OCI-LY7 (cell line): ENCODE data around the gene MRPS22. TPM values are rescaled to one million over a fixed set of nuclear protein-coding genes. Genes with fewer than 3 reads are reported as not detected.

Source experiments
- BruUV-seq: library from RNA; stranded (reverse); fragments of 400-500 nt; replicated peaks from 2 replicates; lab custom pipeline; 2021; lab: Mats Ljungman, UMichigan
- CTCF ChIA-PET: fragments of 300-600 bp; sonication (Branson Sonifier 250); formaldehyde crosslinking; loops from one replicate; lab custom pipeline; 2022; ENCODE audit warnings: antibody characterized with exemption; ENCODE audit not compliant: unreplicated experiment; lab: Charles Lee
- POLR2A ChIA-PET: fragments of 300-600 bp; sonication (Branson Sonifier 250); formaldehyde crosslinking; loops from one replicate; lab custom pipeline; 2022; ENCODE audit warnings: antibody characterized with exemption; lab: Charles Lee
- DNase-seq: peaks from one replicate; pipeline ENCODE4 v3.0.0-alpha.2; 2015; ENCODE audit warnings: low spot score
- H2AFZ ChIP-seq: fragments of 200-600 bp; sonication (generic), shearing (Covaris generic); 2 replicates; pipeline ENCODE4 v1.6.1; 2014; ENCODE audit warnings: mild to moderate bottlenecking, antibody characterized with exemption, low read length, moderate library complexity
- H3K27ac ChIP-seq: fragments of 200-600 bp; sonication (generic); 2 replicates; pipeline ENCODE4 v1.5.1; 2014; ENCODE audit warnings: mixed run types, low read depth, mild to moderate bottlenecking, moderate library complexity, low read length, inconsistent platforms; ENCODE audit not compliant: poor library complexity, severe bottlenecking
- H3K36me3 ChIP-seq: fragments of 200-600 bp; sonication (generic); 2 replicates; pipeline ENCODE4 v1.6.1; 2014; ENCODE audit warnings: mild to moderate bottlenecking, antibody characterized with exemption, low read length, moderate library complexity, mixed read lengths; ENCODE audit not compliant: insufficient read depth
- H3K4me1 ChIP-seq: fragments of 200-600 bp; sonication (generic); 2 replicates; pipeline ENCODE4 v1.5.1; 2014; ENCODE audit warnings: mild to moderate bottlenecking, low read length; ENCODE audit not compliant: insufficient read depth, poor library complexity, severe bottlenecking
- H3K4me2 ChIP-seq: fragments of 200-600 bp; sonication (generic); 2 replicates; pipeline ENCODE4 v1.6.1; 2014; ENCODE audit warnings: mild to moderate bottlenecking, low read length
- H3K4me3 ChIP-seq: fragments of 200-600 bp; sonication (generic); 2 replicates; pipeline ENCODE4 v1.5.1; 2014; ENCODE audit warnings: mild to moderate bottlenecking, low read depth, low read length; ENCODE audit not compliant: poor library complexity, severe bottlenecking
- H3K79me2 ChIP-seq: fragments of 200-600 bp; sonication (generic); 2 replicates; pipeline ENCODE4 v1.6.1; 2016; ENCODE audit warnings: low read depth, mild to moderate bottlenecking, low read length, moderate library complexity, mixed read lengths; ENCODE audit not compliant: insufficient read depth
- H3K9me2 ChIP-seq: fragments of 200-600 bp; sonication (generic); 2 replicates; pipeline ENCODE4 v1.6.1; 2016; ENCODE audit warnings: mild to moderate bottlenecking, low read length, mixed read lengths; ENCODE audit not compliant: insufficient read depth
- H3K9me3 ChIP-seq: fragments of 200-600 bp; sonication (generic); 2 replicates; pipeline ENCODE4 v1.6.1; 2014; ENCODE audit warnings: mild to moderate bottlenecking, mixed run types, low read length, mixed read lengths
- H4K20me1 ChIP-seq: fragments of 200-600 bp; sonication (generic); 2 replicates; pipeline ENCODE4 v1.6.1; 2014; ENCODE audit warnings: mild to moderate bottlenecking, antibody characterized with exemption, low read length, moderate library complexity, mixed read lengths; ENCODE audit not compliant: insufficient read depth
- EZH2phosphoT487 ChIP-seq: fragments of 200-600 bp; sonication (generic); IDR thresholded peaks from 2 replicates; pipeline ENCODE4 v1.6.1; 2018; ENCODE audit warnings: low read depth, borderline replicate concordance, mild to moderate bottlenecking, mixed run types, antibody characterized with exemption, low read length, moderate library complexity, mixed read lengths
- intact Hi-C: fragments of 100-400 bp; cut with micrococcal nuclease; formaldehyde crosslinking; loops from one replicate; pipeline ENCODE4 v1.10.0; 2022; ENCODE audit not compliant: unreplicated experiment
- total RNA-seq, 2 experiments: library from RNA; depleted of rRNA in 1 of 2; stranded (reverse); fragments of >200 nt in 1 of 2; shearing (Covaris generic) in 1 of 2; gene quantifications; 2 replicates each; pipeline ENCODE4 v1.2.3, GENCODE V29; 2014 to 2022
- TF ChIP-seq, protein P1 (sequence below): fragments of 200-600 bp; sonication (generic); conservative IDR thresholded peaks from 2 replicates; pipeline ENCODE4 v1.5.1; 2014; ENCODE audit warnings: mild to moderate bottlenecking, antibody characterized with exemption, low read length, moderate library complexity, mixed read lengths

MRPS22 gene
- total RNA-seq, 2 experiments from 2014 or later = 54.9 to 61.4 TPM

DNA sequence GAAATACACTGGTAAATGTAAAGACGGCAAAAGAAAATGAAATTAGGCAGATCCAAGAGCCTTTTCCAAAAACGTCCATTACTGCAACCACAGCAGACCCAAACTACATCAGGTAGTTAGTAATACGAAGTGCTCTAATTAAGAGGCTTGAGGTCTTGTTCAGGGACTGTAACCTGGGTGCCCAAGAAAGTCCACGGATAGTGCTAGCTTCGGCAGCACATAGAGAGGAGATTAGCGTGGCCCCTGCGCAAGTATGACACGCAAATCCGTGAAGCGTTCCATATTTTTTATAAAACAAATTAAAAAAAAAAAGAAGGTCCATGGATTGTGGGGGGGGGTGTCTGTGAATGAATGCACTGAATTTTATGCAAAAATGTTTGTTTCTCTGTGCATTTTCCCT is 44.3 kb downstream of the MRPS22 start:
- Histone ChIP-seq H3K4me3 (peak overlapping the region; percentile 98), H3K4me2 (peak overlapping the region; percentile 99), H3K9me2 (no peaks in the 10 kb centered on the region), H3K9me3 (no peaks in the 10 kb centered on the region), H3K27ac (no peak overlapping the region), H2AFZ (no peak overlapping the region), H3K79me2 (peaks cover 60% of the 10 kb centered on the region), H3K36me3 (peaks cover 4% of the 10 kb centered on the region; the same call in 1 of the 2 replicates), H3K4me1 (peaks cover 25% of the 10 kb centered on the region), H4K20me1 (peaks cover 9% of the 10 kb centered on the region; the same call in 1 of the 2 replicates)
- ChIA-PET CTCF (no interaction called here), POLR2A (interaction anchor here (0.6 kb wide), 1 partner anchor 1216 kb away, joined by 4 read pairs; no protein-coding TSS in a partner anchor)
- intact Hi-C loops = loop anchor here (2.0 kb wide), 1 partner anchor 43 kb away; the partner anchor contains the start of gene MRPS22
- no peak for DNase-seq
- no TSS peak for BruUV-seq
- no peak for TF ChIP-seq EZH2phosphoT487
- TF ChIP-seq, protein P1, sequence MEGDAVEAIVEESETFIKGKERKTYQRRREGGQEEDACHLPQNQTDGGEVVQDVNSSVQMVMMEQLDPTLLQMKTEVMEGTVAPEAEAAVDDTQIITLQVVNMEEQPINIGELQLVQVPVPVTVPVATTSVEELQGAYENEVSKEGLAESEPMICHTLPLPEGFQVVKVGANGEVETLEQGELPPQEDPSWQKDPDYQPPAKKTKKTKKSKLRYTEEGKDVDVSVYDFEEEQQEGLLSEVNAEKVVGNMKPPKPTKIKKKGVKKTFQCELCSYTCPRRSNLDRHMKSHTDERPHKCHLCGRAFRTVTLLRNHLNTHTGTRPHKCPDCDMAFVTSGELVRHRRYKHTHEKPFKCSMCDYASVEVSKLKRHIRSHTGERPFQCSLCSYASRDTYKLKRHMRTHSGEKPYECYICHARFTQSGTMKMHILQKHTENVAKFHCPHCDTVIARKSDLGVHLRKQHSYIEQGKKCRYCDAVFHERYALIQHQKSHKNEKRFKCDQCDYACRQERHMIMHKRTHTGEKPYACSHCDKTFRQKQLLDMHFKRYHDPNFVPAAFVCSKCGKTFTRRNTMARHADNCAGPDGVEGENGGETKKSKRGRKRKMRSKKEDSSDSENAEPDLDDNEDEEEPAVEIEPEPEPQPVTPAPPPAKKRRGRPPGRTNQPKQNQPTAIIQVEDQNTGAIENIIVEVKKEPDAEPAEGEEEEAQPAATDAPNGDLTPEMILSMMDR = no peak

DNA sequence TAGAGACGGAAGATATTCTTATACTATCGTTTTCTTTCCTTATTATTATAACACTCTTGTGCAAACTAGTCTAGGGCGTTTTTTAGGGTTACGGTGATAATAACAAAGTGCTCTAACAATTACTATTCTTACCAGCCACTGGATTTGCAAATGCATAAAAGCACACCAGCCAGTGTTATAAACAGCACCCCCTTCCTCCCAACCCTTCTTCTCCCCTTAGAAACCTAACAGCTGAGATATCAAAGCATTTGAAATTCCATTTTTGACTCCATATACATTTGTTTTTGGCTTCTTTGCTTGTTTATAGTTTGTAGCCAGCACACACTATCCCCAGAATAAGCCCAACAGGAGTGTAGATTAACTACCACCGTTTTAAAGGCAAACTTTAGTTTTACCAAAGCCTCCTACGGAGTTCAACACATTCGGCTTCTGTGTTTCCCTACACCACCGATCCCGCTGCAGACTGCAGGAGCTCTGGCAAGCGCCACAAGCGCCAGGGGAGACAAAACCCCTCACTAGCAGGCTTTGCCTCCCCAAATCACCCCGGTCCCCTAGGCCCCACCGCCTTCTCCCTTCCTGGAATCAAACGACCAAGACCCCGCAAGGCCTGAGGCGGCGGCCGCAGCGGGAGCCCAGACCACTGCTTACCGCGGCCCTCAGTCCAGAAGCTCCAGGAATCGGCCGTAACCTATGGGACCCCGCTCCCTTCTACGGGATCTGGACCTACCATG is 45.2 kb downstream of the MRPS22 start:
- Histone ChIP-seq H3K27ac (peak overlapping the region; percentile 17), H3K9me2 (no peaks in the 10 kb centered on the region), H3K9me3 (no peaks in the 10 kb centered on the region), H4K20me1 (peaks cover 9% of the 10 kb centered on the region; the same call in 1 of the 2 replicates), H3K4me3 (peak overlapping the region; percentile 98), H3K4me2 (peak overlapping the region; percentile 99), H3K79me2 (peaks cover 57% of the 10 kb centered on the region), H3K36me3 (no peaks in the 10 kb centered on the region), H3K4me1 (peaks cover 25% of the 10 kb centered on the region), H2AFZ (peak overlapping the region; percentile 77; the same call in 1 of the 2 replicates)
- POLR2A ChIA-PET = interaction anchor here (0.7 to 2.2 kb wide), 6 partner anchors 10 to 1153 kb away, joined by 3 to 10 read pairs (median 4); no protein-coding TSS in a partner anchor
- TF ChIP-seq, protein P1 = 0 out of 2 replicates have a peak, but pooled peaks have one; percentile 9
- no peak for TF ChIP-seq EZH2phosphoT487
- DNase-seq = peak; percentile 39
- BruUV-seq = TSS peak; percentile 78
- intact Hi-C loops = loop anchor here (2.0 kb wide), 1 partner anchor 44 kb away; the partner anchor contains the start of gene MRPS22
- CTCF ChIA-PET = interaction anchor here (0.6 kb wide), 1 partner anchor 474 kb away, joined by 4 read pairs; no protein-coding TSS in a partner anchor
